GM19372 (cell line): ENCODE data around the gene EDARADD.

ENCODE experiments used
- ATAC-seq: cut with Tn5 transposase; IDR thresholded peaks from one replicate; pipeline ENCODE4 v1.9.1; 2021; ENCODE audit warnings: mild to moderate bottlenecking, low read depth, moderate library complexity; ENCODE audit not compliant: unreplicated experiment

Gene EDARADD

GRCh38 chr1:236509647-236510401 is 115.7 kb downstream of the EDARADD start:
- no peak for ATAC-seq

DNA sequence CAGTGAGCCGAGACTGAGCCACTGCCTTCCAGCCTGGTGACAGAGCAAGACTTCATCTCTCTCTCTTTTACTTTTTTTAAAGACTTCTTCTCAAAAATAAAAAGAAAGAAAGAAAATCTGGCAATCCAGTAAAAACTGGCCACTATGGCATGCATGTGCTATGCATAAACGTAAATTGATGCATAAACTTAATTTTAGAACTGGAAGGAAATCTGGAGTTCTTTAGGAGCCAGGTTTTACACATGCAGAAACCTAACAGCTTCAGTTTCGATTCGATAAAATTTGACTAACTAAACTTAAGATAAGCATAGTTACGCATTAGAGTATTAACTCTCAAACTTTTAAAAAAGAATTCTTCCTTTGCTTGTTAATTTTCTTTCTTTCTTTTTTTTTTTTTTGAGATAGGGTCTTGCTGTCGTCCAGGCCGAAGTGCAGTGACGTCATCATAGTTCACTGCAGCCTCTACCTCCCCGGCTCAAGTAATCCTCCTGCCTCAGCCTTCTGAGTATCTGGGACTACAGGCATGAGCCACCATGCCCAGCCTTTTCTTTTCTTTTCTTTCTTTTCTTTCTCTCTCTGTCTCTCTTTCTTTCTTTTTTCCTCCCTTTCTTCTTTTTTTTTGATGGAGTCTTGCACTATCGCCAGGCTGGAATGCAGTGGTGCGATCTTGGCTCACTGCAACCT is 117.8 kb downstream of the EDARADD start:
- ATAC-seq: no peak

DNA sequence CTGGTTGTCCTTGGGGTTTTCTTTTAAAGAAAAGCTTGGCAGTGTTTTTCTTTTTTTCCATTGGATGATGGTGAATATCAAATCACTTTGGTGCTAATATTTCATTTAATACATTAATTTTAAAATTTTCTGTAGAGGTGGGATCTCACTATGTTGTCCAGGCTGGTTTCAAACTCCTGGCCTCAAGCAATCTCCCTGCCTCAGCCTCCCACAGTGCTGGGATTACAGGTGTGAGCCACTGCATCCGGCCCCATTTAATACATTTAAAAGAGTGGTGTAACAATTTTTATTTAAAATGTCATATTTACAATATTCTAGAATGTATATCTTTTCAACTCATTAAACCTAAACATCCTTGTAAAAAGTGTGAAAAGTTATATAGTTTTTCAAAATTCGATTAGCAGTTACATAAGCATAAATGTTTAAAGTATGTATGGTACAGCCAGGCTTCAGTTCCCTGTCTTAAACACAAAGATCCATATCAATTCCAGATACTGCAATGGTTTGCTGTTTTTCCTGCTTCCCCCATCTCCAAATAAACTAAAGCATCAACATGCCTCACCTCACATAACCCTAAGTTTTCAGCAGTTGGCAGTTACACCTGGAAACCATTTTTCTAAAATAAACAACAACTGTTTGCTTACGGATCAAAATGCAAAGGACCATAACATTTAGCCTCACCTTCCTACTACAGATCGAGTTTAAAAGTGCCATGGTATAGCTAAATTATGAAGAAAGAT is 120.8 kb downstream of the EDARADD start:
- ATAC-seq: no peak

- no peak for ATAC-seq
These were observed 121.4 kb downstream of the EDARADD start for GRCh38 chr1:236515443-236515958.

DNA sequence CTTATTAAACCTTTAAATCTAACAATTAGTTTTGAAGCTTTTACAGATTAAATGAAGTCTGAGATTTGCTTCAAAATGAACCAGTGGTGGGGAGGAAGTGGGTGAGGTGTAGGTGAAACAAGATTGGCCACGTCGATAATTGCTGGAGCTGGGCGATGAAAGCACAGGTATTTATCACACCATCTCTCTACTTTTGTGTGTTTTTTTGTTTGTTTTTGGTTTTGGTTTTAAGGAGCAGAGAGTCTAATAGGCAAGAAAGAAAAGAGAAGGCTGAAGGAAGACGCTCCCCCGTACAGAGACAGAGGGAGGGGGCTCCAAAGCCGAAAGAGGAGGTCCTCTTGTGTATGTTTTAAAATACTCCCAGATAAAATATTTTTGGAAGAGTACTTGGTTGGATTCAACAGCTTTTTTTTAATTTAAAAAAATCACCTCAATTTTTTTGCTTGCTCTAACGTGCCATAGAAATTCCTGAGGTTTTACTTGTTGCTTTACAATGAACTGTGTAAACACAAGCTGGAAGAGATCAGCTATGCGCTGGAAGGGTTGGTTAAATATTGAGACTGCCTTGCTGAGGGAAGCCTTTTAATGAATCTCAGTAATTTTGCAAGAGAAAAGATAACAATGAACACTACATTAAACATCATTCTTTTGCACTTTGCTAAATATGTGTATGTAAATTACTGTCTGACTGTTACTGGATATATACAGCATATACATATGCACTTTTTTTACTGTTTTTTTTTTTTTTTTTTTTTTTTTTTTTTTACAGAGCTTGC is 123.0 kb downstream of the EDARADD start:
- ATAC-seq: no peak

DNA sequence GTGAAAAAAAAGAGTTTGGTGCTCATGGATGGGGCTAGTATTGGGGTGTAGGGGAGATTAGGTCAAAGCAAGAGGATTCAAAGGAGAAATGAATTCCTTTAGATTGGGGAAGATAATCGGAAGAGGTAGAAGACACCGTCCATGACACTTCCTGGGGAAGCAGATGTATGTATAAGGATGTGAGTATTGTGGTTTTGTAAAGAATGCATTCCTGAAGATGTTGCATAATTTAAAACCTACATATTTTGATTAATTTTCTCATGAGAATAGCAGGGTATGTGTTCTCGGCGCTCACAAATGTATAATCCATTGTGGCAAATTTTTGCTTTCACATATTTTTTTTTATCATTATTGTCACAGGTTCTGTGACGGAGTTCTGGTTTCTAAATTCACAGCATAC is 124.2 kb downstream of the EDARADD start:
- ATAC-seq: no peak

DNA sequence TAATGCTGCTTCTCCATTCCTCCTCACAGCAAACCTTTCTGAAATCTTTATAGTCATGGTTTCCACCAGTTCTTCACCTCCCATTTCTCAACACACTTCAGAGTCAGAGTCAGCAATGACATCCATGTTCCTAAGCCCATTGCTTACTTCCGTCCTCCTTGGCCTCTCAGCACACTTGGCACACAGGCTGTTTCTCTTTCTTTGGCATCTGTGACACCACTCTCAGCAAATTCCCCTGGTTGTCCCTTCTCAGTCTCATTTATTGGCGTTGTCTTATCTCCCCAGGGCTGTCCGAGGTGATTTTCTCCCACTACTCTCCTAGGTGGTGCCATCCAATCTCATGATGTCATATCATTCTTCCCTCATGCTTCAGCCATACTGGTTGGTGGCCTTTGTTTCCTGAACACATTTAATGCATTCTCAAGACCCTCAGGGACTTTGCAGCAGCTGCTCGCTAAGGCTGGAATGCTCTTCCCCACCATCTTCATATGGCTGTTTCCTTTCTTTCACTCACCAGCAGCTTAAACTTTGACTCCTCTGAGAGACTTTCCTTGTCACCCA is 126.4 kb downstream of the EDARADD start:
- no peak for ATAC-seq

- ATAC-seq: no peak
These were observed 129.0 kb downstream of the EDARADD start for GRCh38 chr1:236522937-236523703.

DNA sequence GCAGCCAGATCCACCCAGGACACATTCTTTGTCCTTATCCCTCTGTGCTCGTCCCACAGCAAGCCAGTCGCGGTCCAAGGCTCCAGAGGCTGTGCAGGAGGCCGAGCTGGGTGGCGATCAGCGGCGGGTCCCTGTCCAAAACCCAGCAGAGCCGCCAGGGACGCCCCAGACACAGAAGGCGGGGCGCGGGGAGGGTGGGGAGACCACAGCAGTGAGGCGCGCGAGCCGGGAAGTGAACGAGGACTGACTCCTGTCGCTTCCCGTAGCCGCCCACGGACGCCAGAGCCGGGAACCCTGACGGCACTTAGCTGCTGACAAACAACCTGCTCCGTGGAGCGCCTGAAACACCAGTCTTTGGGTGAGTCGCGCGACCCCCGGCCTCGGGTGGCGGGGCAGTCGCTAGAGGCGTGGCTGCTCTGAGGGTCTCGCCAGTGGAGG is 129.6 kb downstream of the EDARADD start, which contains the start of gene LGALS8:
Gene LGALS8 (plus strand): TSS at position 279 of the 438 bp plus-strand sequence. CDS start 2,089 bp downstream, outside the sequence.
- peak; percentile 53 for ATAC-seq

DNA sequence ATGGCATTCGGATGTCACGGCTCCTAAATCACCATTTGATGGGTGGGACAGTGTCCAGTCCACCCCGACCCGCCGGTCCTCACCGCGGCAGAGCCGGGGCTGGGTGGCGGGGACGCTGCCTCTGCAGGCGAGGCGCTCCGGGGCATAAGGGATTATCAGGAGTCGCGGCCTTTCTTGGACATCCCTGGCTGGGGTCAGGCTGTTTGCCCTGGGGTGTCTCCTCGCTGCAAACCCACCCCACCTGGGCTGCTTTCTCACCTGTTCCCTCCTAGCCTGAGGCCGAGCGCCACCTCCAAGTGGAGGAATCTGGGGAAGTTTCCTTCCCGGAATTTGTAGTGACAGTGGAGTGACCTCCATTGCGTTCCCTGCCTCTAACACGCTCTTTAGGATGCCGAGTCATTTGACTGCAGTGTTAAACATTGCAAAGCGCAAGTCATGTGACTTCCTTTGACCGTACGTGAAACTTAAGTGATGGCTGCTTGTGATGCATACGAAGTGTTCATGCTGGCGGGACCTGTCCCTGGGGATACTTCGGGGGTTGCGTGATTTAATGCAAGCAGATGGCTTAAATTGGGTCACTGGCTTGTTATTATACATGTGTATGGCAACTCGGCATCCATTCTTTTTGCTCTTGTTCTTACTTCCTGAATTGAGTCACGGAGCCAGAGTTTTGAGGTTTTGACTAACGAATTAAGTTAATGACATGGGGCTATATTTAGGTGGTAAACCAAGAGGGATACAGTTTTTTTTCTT is 130.2 kb downstream of the EDARADD start:
- peak; percentile 88 for ATAC-seq

- peak; percentile 1 for ATAC-seq
These were observed 130.8 kb downstream of the EDARADD start for GRCh38 chr1:236524895-236525184.

GRCh38 chr1:236526079-236526478 is 132.0 kb downstream of the EDARADD start:
- ATAC-seq: no peak

GRCh38 chr1:236530286-236530685 is 136.2 kb downstream of the EDARADD start:
- no peak for ATAC-seq

- ATAC-seq: no peak
These were observed 136.9 kb downstream of the EDARADD start for GRCh38 chr1:236530959-236531358.

GRCh38 chr1:236532850-236533249 is 138.8 kb downstream of the EDARADD start:
- no peak for ATAC-seq

DNA sequence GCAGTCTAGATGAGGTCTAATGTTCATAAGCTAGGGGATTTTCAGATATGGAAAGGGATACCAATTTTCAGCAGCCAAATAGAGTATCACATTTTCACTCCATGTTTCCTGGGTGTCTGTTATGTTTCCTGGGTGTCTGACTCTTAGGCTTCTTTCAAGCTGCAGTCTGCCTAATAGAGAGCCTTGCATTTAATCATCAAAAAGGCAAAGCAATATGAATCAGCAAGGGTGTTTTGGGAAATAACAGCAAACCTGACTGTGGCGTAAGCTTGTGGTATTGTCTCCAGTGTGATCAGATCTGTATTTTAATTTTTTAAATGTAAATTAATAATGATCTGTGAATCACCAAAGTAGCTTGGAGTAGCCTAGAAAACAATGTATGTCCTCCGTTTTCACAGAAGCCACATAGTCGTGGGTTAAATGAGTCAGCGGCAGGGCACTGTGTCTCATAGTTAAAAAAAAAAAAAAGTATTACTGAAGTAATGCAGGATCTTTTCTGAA is 140.1 kb downstream of the EDARADD start:
- no peak for ATAC-seq
